Uterus (tissue), 2 donors: ENCODE data around the gene CWF19L1.

Experiments used
- POLR2A ChIP-seq, 2 donors: fragments of 450-650 bp; IDR thresholded peaks; one replicate each; pipeline ENCODE4 v1.6.1; 2016; ENCODE audit warnings: antibody characterized with exemption in 2 of 2, mild to moderate bottlenecking in 1 of 2, moderate library complexity in 1 of 2
- TF ChIP-seq, protein P1 (sequence below), 4 experiments: fragments of 200-600 bp in 2 of 4; fragments of 450-650 bp in 2 of 4; sonication (generic) in 2 of 4; IDR thresholded peaks; one replicate each; pipeline ENCODE4 v1.5.1; 2016 to 2019; ENCODE audit warnings: antibody characterized with exemption in 4 of 4, mild to moderate bottlenecking in 2 of 4, moderate library complexity in 1 of 4

DNA sequence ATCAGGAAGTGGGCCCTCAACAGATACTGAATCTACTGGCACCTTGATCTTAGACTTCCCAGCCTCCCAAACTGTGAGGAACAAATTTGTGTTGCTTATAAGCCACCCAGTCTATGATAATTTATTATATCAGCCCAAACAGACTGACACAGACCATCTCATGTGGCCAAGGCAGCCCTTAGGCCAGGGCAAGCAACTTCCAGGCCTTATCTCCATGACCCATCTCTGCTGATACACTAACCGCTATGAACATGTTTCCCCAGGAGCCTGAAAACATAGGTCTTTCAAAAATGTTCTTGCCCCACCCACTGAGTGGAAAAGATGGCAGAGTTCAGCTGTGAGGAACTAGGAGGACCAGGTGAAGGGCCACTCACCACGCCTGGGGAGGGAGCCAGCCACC, 22.2 kb upstream of the CWF19L1 start:
- TF ChIP-seq, protein P1, sequence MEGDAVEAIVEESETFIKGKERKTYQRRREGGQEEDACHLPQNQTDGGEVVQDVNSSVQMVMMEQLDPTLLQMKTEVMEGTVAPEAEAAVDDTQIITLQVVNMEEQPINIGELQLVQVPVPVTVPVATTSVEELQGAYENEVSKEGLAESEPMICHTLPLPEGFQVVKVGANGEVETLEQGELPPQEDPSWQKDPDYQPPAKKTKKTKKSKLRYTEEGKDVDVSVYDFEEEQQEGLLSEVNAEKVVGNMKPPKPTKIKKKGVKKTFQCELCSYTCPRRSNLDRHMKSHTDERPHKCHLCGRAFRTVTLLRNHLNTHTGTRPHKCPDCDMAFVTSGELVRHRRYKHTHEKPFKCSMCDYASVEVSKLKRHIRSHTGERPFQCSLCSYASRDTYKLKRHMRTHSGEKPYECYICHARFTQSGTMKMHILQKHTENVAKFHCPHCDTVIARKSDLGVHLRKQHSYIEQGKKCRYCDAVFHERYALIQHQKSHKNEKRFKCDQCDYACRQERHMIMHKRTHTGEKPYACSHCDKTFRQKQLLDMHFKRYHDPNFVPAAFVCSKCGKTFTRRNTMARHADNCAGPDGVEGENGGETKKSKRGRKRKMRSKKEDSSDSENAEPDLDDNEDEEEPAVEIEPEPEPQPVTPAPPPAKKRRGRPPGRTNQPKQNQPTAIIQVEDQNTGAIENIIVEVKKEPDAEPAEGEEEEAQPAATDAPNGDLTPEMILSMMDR (IDR thresholded peaks at IDR 0.05), result no peak
- no peak for TF ChIP-seq POLR2A (IDR thresholded peaks at IDR 0.05)
